Measurements from ENCODE around the gene PTTG1IP.

DNA sequence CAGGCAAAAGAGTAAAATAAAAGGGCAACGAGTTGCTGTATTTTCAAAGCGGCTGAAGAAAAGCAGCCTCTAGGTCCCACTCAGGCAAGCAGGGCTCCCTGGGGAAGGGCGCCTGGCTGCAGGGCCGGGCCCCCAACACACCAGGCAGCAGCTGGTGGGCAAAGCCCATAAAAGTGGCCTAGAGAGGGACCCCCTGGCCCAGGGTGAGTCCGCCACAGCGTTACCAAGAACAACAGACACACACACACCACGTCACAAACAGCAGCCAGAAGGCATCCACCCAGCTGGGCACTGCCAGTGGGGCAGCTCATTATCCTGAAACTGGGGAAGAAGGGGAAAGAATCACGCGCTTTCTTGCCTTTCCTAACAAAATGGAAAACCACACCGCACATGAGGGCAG lies 60.3 kb downstream of the PTTG1IP start:
- TF ChIP-seq POLR2AphosphoS5 (IDR thresholded peaks at IDR 0.05; ENCODE audit: borderline replicate concordance, low read depth, low read length), result no peak
- TF ChIP-seq EZH2 (IDR thresholded peaks at IDR 0.05), result no peak
